DMS153 treated with DMSO at 0.1 percent for 48 hours (cell line): ENCODE results near the gene KIAA1549.

Experiments used
- DNase-seq: peaks from one replicate; lab custom pipeline; 2025; ENCODE audit not compliant: unreplicated experiment; lab: John Stamatoyannopoulos, UW

Gene KIAA1549

GRCh38 chr7:138975343-138976104 is 5.7 kb downstream of the KIAA1549 start:
- peak; percentile 70 for DNase-seq

GRCh38 chr7:138974675-138975292 is 6.4 kb downstream of the KIAA1549 start:
- DNase-seq = no peak

- no peak for DNase-seq
Measured at GRCh38 chr7:138974103-138974502, 7.1 kb downstream of the KIAA1549 start.

GRCh38 chr7:138970952-138971351 is 10.2 kb downstream of the KIAA1549 start:
- no peak for DNase-seq

GRCh38 chr7:138970446-138970845 is 10.7 kb downstream of the KIAA1549 start:
- DNase-seq = no peak

GRCh38 chr7:138967159-138967558 is 14.0 kb downstream of the KIAA1549 start:
- DNase-seq = no peak

- no peak for DNase-seq
Measured at GRCh38 chr7:138964624-138965436, 16.4 kb downstream of the KIAA1549 start.

GRCh38 chr7:138963675-138964074 is 17.5 kb downstream of the KIAA1549 start:
- no peak for DNase-seq

GRCh38 chr7:138962561-138963270 is 18.5 kb downstream of the KIAA1549 start:
- DNase-seq = no peak

GRCh38 chr7:138961159-138961558 is 20.0 kb downstream of the KIAA1549 start:
- DNase-seq = no peak

- DNase-seq = no peak
Measured at GRCh38 chr7:138958391-138958956, 22.7 kb downstream of the KIAA1549 start.

- no peak for DNase-seq
Measured at GRCh38 chr7:138957753-138958390, 23.3 kb downstream of the KIAA1549 start.

- DNase-seq = no peak
Measured at GRCh38 chr7:138957217-138957616, 24.0 kb downstream of the KIAA1549 start.

- DNase-seq = no peak
Measured at GRCh38 chr7:138954545-138955475, 26.4 kb downstream of the KIAA1549 start.

GRCh38 chr7:138952791-138953190 is 28.4 kb downstream of the KIAA1549 start:
- DNase-seq = no peak

- DNase-seq = no peak
Measured at GRCh38 chr7:138951953-138952352, 29.2 kb downstream of the KIAA1549 start.

GRCh38 chr7:138949421-138950088 is 31.6 kb downstream of the KIAA1549 start:
- no peak for DNase-seq

GRCh38 chr7:138948403-138948802 is 32.8 kb downstream of the KIAA1549 start:
- DNase-seq = no peak

- no peak for DNase-seq
Measured at GRCh38 chr7:138945821-138946220, 35.4 kb downstream of the KIAA1549 start.
